ENCODE results near the gene NGDN. TPM values are rescaled to one million over a fixed set of nuclear protein-coding genes. Genes with fewer than 3 reads are reported as not detected.

Gene NGDN
- total RNA-seq, 1 donor from 2014 or later, result 17.2 TPM

GRCh38 chr14:23520899-23521533 is 51.5 kb downstream of the NGDN start:
- Histone ChIP-seq H3K4me3 (no peak overlapping the region), H3K27ac (replicated peaks) (no peak overlapping the region), H3K27me3 (ENCODE audit: low read depth) (peaks cover 9% of the 10 kb centered on the region), H3K36me3 (no peaks in the 10 kb centered on the region), H3K4me1 (no peaks in the 10 kb centered on the region), H3K9me3 (replicated peaks) (no peaks in the 10 kb centered on the region)
- TF ChIP-seq CTCF (IDR thresholded peaks at IDR 0.05; ENCODE audit: borderline replicate concordance), result no peak
- intact Hi-C loops (cut with micrococcal nuclease), result no loop called here
- no peak for DNase-seq

GRCh38 chr14:23521785-23522640 is 52.5 kb downstream of the NGDN start:
- intact Hi-C loops (cut with micrococcal nuclease), result no loop called here
- TF ChIP-seq CTCF (IDR thresholded peaks at IDR 0.05; ENCODE audit: borderline replicate concordance), result no peak
- no peak for DNase-seq
- Histone ChIP-seq H3K4me1 (no peaks in the 10 kb centered on the region), H3K4me3 (no peak overlapping the region), H3K27ac (replicated peaks) (no peak overlapping the region), H3K36me3 (no peaks in the 10 kb centered on the region), H3K9me3 (replicated peaks) (no peaks in the 10 kb centered on the region), H3K27me3 (ENCODE audit: low read depth) (peaks cover 9% of the 10 kb centered on the region)

GRCh38 chr14:23522643-23523198 is 53.2 kb downstream of the NGDN start:
- intact Hi-C loops (cut with micrococcal nuclease), result no loop called here
- H3K27me3 ChIP-seq (ENCODE audit: low read depth), result peaks cover 9% of the 10 kb centered on the region
- no peak for TF ChIP-seq CTCF (IDR thresholded peaks at IDR 0.05; ENCODE audit: borderline replicate concordance)
- no peaks in the 10 kb centered on the region for H3K36me3 ChIP-seq
- no peak overlapping the region for H3K4me3 ChIP-seq
- DNase-seq, result no peak
- H3K27ac ChIP-seq (replicated peaks), result no peak overlapping the region
- H3K9me3 ChIP-seq (replicated peaks), result no peaks in the 10 kb centered on the region
- H3K4me1 ChIP-seq, result no peaks in the 10 kb centered on the region

GRCh38 chr14:23523229-23524016 is 53.9 kb downstream of the NGDN start:
- intact Hi-C loops (cut with micrococcal nuclease), result no loop called here
- no peak for TF ChIP-seq CTCF (IDR thresholded peaks at IDR 0.05; ENCODE audit: borderline replicate concordance)
- Histone ChIP-seq H3K4me3 (no peak overlapping the region), H3K9me3 (replicated peaks) (no peaks in the 10 kb centered on the region), H3K27ac (replicated peaks) (no peak overlapping the region), H3K36me3 (no peaks in the 10 kb centered on the region), H3K4me1 (no peaks in the 10 kb centered on the region), H3K27me3 (ENCODE audit: low read depth) (peaks cover 9% of the 10 kb centered on the region)
- no peak for DNase-seq

GRCh38 chr14:23524954-23525353 is 55.5 kb downstream of the NGDN start:
- no peaks in the 10 kb centered on the region for H3K36me3 ChIP-seq
- no peak overlapping the region for H3K27ac ChIP-seq (replicated peaks)
- peaks cover 9% of the 10 kb centered on the region for H3K27me3 ChIP-seq (ENCODE audit: low read depth)
- no peaks in the 10 kb centered on the region for H3K4me1 ChIP-seq
- intact Hi-C loops (cut with micrococcal nuclease), result no loop called here
- no peaks in the 10 kb centered on the region for H3K9me3 ChIP-seq (replicated peaks)
- DNase-seq, result no peak
- TF ChIP-seq CTCF (IDR thresholded peaks at IDR 0.05; ENCODE audit: borderline replicate concordance), result no peak
- H3K4me3 ChIP-seq, result no peak overlapping the region
